IMR-90 (cell line): ENCODE results near the gene TBC1D22A. TPM values are rescaled to one million over a fixed set of nuclear protein-coding genes. Genes with fewer than 3 reads are reported as not detected.

Source experiments
- ATAC-seq: fragments of 200-7000 bp; cut with Tn5 transposase; 2 replicates; pipeline ENCODE4 v1.9.1; 2020; ENCODE audit warnings: low read depth, mild to moderate bottlenecking, moderate library complexity
- BruUV-seq: library from RNA; stranded (reverse); fragments of 400-500 nt; replicated peaks from 2 replicates; lab custom pipeline; 2021; lab: Mats Ljungman, UMichigan
- CTCF ChIA-PET: fragments of 300-600 bp; formaldehyde crosslinking; extraction: SDS; loops from one replicate; lab custom pipeline; 2021; ENCODE audit warnings: antibody characterized with exemption; lab: Yijun Ruan, JAX
- POLR2A ChIA-PET: fragments of 300-600 bp; sonication (Branson Sonifier 250); formaldehyde crosslinking; loops from one replicate; lab custom pipeline; 2022; ENCODE audit warnings: antibody characterized with exemption; ENCODE audit not compliant: unreplicated experiment; lab: Charles Lee
- DNase-seq: peaks from one replicate; pipeline ENCODE4 v3.0.0; 2013
- H2AFZ ChIP-seq: replicated peaks from 2 replicates; pipeline ENCODE3; 2013; ENCODE audit warnings: low read length, mild to moderate bottlenecking; ENCODE audit not compliant: poor library complexity
- H2AK5ac ChIP-seq: 2 replicates; pipeline ENCODE4 v1.6.1; 2013; ENCODE audit warnings: low read depth, low read length, inconsistent platforms
- H2AK9ac ChIP-seq: replicated peaks from 2 replicates; pipeline ENCODE3; 2013; ENCODE audit warnings: mild to moderate bottlenecking, low read depth, low read length, moderate library complexity; ENCODE audit not compliant: poor library complexity
- H2BK120ac ChIP-seq: 2 replicates; pipeline ENCODE4 v1.6.1; 2013; ENCODE audit warnings: low read depth, low read length, inconsistent platforms
- H2BK15ac ChIP-seq: 3 replicates; pipeline ENCODE4 v1.6.1; 2013; ENCODE audit warnings: low read depth, low read length, inconsistent platforms
- H2BK20ac ChIP-seq: 2 replicates; pipeline ENCODE4 v1.6.1; 2013; ENCODE audit warnings: low read depth, mild to moderate bottlenecking, inconsistent platforms, low read length, moderate library complexity
- H2BK5ac ChIP-seq: 2 replicates; pipeline ENCODE4 v1.6.1; 2013; ENCODE audit warnings: mild to moderate bottlenecking, low read depth, low read length, inconsistent platforms; ENCODE audit not compliant: poor library complexity, severe bottlenecking
- H3K14ac ChIP-seq: replicated peaks from 2 replicates; pipeline ENCODE4 v1.6.1; 2013; ENCODE audit warnings: low read depth, low read length, inconsistent platforms
- H3K18ac ChIP-seq: 2 replicates; pipeline ENCODE4 v1.6.1; 2013; ENCODE audit warnings: low read depth, low read length, control low read depth
- H3K23ac ChIP-seq: 2 replicates; pipeline ENCODE4 v1.6.1; 2013; ENCODE audit warnings: low read depth, low read length, inconsistent platforms
- H3K27ac ChIP-seq: 2 replicates; pipeline ENCODE4 v1.5.1; 2013; ENCODE audit warnings: mild to moderate bottlenecking, control low read depth, low read length; ENCODE audit not compliant: insufficient read depth
- H3K27me3 ChIP-seq: 2 replicates; pipeline ENCODE4 v1.6.1; 2013; ENCODE audit warnings: low read length; ENCODE audit not compliant: control insufficient read depth, insufficient read depth
- H3K36me3 ChIP-seq: 2 replicates; pipeline ENCODE4 v1.6.1; 2013; ENCODE audit warnings: low read length, mixed read lengths; ENCODE audit not compliant: control insufficient read depth, insufficient read depth
- H3K4ac ChIP-seq: 2 replicates; pipeline ENCODE4 v1.6.1; 2013; ENCODE audit warnings: low read depth, low read length, inconsistent platforms
- H3K4me1 ChIP-seq: 2 replicates; pipeline ENCODE4 v1.6.1; 2013; ENCODE audit warnings: low read length, mixed read lengths; ENCODE audit not compliant: control insufficient read depth, insufficient read depth
- H3K4me2 ChIP-seq: 2 replicates; pipeline ENCODE4 v1.6.1; 2013; ENCODE audit warnings: low read depth, mild to moderate bottlenecking, control low read depth, low read length, moderate library complexity
- H3K4me3 ChIP-seq: 2 replicates; pipeline ENCODE4 v1.5.1; 2013; ENCODE audit warnings: low read depth, mild to moderate bottlenecking, control low read depth, low read length, moderate library complexity; ENCODE audit not compliant: insufficient read depth
- H3K56ac ChIP-seq: 2 replicates; pipeline ENCODE4 v1.6.1; 2013; ENCODE audit warnings: low read length, inconsistent platforms; ENCODE audit not compliant: insufficient read depth; ENCODE audit errors: extremely low read depth
- H3K79me1 ChIP-seq, 2 experiments: 2 replicates each; pipeline ENCODE4 v1.6.1; 2013; ENCODE audit warnings: low read length in 2 of 2, inconsistent platforms in 1 of 2, low read depth in 1 of 2
- H3K9ac ChIP-seq: 2 replicates; pipeline ENCODE4 v1.6.1; 2013; ENCODE audit warnings: low read depth, low read length, control low read depth
- H3K9me1 ChIP-seq: 2 replicates; pipeline ENCODE4 v1.6.1; 2013; ENCODE audit warnings: low read length, inconsistent platforms; ENCODE audit not compliant: insufficient read depth
- H3K9me3 ChIP-seq: 2 replicates; pipeline ENCODE4 v1.6.1; 2013; ENCODE audit warnings: low read length; ENCODE audit not compliant: control insufficient read depth, insufficient read depth
- H4K20me1 ChIP-seq: 2 replicates; pipeline ENCODE4 v1.6.1; 2013; ENCODE audit warnings: low read length, inconsistent platforms; ENCODE audit not compliant: insufficient read depth
- H4K5ac ChIP-seq: 2 replicates; pipeline ENCODE4 v1.6.1; 2013; ENCODE audit warnings: mild to moderate bottlenecking, low read depth, low read length, control low read depth
- H4K8ac ChIP-seq, 2 experiments: 2 replicates each; pipeline ENCODE4 v1.6.1; 2013; ENCODE audit warnings: low read depth in 2 of 2, low read length in 2 of 2, control low read depth in 1 of 2, inconsistent platforms in 1 of 2
- H4K91ac ChIP-seq: 2 replicates; pipeline ENCODE4 v1.6.1; 2013; ENCODE audit warnings: low read depth, low read length, inconsistent platforms; ENCODE audit not compliant: insufficient read depth
- BHLHE40 ChIP-seq: fragments of 150-350 bp; IDR thresholded peaks from 2 replicates; pipeline ENCODE4 v1.6.1; 2016; ENCODE audit warnings: mild to moderate bottlenecking, low read depth, low read length
- CHD1 ChIP-seq: IDR thresholded peaks from 2 replicates; pipeline ENCODE4 v1.6.1; 2012; ENCODE audit warnings: low read depth, low read length, improper control_type of control experiment
- FOS ChIP-seq: fragments of 150-350 bp; IDR thresholded peaks from 2 replicates; pipeline ENCODE4 v1.6.1; 2016; ENCODE audit warnings: low read depth, low read length
- MAFK ChIP-seq: IDR thresholded peaks from 2 replicates; pipeline ENCODE4 v1.6.1; 2012; ENCODE audit warnings: low read depth, low read length, improper control_type of control experiment
- MXI1 ChIP-seq: IDR thresholded peaks from 2 replicates; pipeline ENCODE4 v1.6.1; 2012; ENCODE audit warnings: low read depth, mild to moderate bottlenecking, low read length, moderate library complexity, borderline replicate concordance
- NFE2L2 ChIP-seq: fragments of 150-350 bp; IDR thresholded peaks from 2 replicates; pipeline ENCODE4 v1.6.1; 2016; ENCODE audit warnings: low read depth, mild to moderate bottlenecking, low read length
- POLR2A ChIP-seq: IDR thresholded peaks from 2 replicates; pipeline ENCODE4 v1.6.1; 2012; ENCODE audit warnings: mild to moderate bottlenecking, low read depth, low read length
- RAD21 ChIP-seq: IDR thresholded peaks from 2 replicates; pipeline ENCODE4 v1.6.1; 2012; ENCODE audit warnings: low read length, improper control_type of control experiment
- RCOR1 ChIP-seq: IDR thresholded peaks from 2 replicates; pipeline ENCODE4 v1.6.1; 2012; ENCODE audit warnings: mild to moderate bottlenecking, low read length, improper control_type of control experiment; ENCODE audit not compliant: insufficient replicate concordance
- RFX5 ChIP-seq: IDR thresholded peaks from 2 replicates; pipeline ENCODE4 v1.8.0; 2012; ENCODE audit warnings: low read depth, mild to moderate bottlenecking, low read length, moderate library complexity
- SMC3 ChIP-seq: fragments of 150-350 bp; IDR thresholded peaks from 2 replicates; pipeline ENCODE4 v1.6.1; 2016; ENCODE audit warnings: low read depth, mild to moderate bottlenecking, antibody characterized with exemption, low read length, moderate library complexity
- WGBS, 2 experiments: methylation state at CpG; one replicate each; pipeline versions ENCODE4 v1.1.5 to v1.1.7; 2013; ENCODE audit warnings: missing lambda C conversion rate in 2 of 2; ENCODE audit not compliant: insufficient read length in 1 of 2; ENCODE audit errors: extremely low coverage in 2 of 2; 5-methylcytosine and 5-hydroxymethylcytosine counted together
- dilution Hi-C: fragments of 300-500 bp; cut with HindIII; formaldehyde crosslinking; loops from one replicate; pipeline ENCODE4 v1.14.3; 2018; ENCODE audit warnings: low sequenced_read_pairs; ENCODE audit not compliant: unreplicated experiment
- in situ Hi-C: fragments of 300-500 bp; cut with MboI; formaldehyde crosslinking; loops from 3 replicates; pipeline ENCODE4 v1.14.3; 2019; ENCODE audit warnings: low sequenced_read_pairs, inconsistent platforms, mixed read lengths
- intact Hi-C: fragments of 100-400 bp; cut with micrococcal nuclease; formaldehyde crosslinking; loops from 2 replicates; pipeline ENCODE4 v1.10.0; 2022
- polyA plus RNA-seq, 3 experiments: library from polyadenylated mRNA; depleted of rRNA; stranded (reverse); fragments of >200 nt; gene quantifications; 2 replicates each; pipeline ENCODE4 v1.2.3, GENCODE V29; 2012; ENCODE audit warnings: low replicate concordance in 1 of 3
- total RNA-seq: library from RNA; depleted of rRNA; stranded (reverse); fragments of >200 nt; gene quantifications from 2 replicates; pipeline ENCODE4 v1.2.3, GENCODE V29; 2012
- TF ChIP-seq, protein P1 (sequence below): fragments of 150-350 bp; IDR thresholded peaks from 2 replicates; pipeline ENCODE4 v1.6.1; 2017; ENCODE audit warnings: mild to moderate bottlenecking, antibody characterized with exemption, low read length, low read depth
- TF ChIP-seq, protein P2 (sequence below): fragments of 150-350 bp; IDR thresholded peaks from 2 replicates; pipeline ENCODE4 v1.6.1; 2016; ENCODE audit warnings: low read depth, mild to moderate bottlenecking, low read length, moderate library complexity, borderline replicate concordance
- TF ChIP-seq, protein P3 (sequence below): conservative IDR thresholded peaks from 2 replicates; pipeline ENCODE4 v1.5.1; 2012; ENCODE audit warnings: mild to moderate bottlenecking, low read depth, low read length, improper control_type of control experiment

Gene TBC1D22A
- total and polyA plus RNA-seq, 2 of the 4 experiments (the other 2 are of a cell fraction) = 9.0 to 16.7 TPM

DNA sequence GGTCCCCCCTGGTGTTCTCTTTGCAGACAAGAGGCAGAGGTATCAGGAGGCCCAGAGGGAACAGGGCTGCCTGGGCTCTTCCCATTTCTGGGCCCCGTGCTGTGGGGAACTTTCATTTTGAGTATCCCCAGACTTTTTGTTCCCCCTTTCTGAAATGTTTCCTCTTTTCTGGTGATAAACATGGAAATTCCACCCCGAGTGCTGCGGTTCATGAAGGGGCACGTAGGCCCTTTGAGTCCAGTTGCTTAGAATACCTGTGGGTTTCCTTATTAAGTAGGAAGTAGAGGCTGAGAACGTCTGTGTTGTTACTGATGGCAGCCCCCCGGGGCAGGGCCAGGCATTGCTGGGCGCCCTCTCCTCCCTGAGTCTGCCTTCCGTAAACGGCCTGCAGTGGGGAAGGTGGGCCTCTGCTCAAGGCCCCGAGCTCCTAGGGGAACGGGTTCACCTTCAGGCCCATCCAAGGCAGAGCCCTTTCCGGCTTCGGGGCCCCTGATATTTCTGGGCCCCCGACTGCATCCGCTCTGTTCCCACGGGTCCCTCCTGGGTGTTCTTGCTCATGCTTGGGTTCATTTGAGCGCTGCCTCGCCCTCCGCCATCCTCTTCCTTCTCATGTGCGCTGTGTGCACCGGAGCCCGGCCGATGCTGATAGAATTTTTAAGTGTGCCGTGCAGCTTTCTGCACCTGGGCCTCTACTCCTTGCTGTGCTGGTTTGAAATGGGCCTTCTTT, 12.0 kb downstream of the TBC1D22A start:
- WGBS, 2 experiments = 88% methylated on average over 9 of the region's 24 CpGs; no CpG with 5 or more reads in 1 of the 2 experiments

More for the DNA sequence above, 12.0 kb downstream of the TBC1D22A start:
- BruUV-seq = no TSS peak
- TF ChIP-seq, protein P1, sequence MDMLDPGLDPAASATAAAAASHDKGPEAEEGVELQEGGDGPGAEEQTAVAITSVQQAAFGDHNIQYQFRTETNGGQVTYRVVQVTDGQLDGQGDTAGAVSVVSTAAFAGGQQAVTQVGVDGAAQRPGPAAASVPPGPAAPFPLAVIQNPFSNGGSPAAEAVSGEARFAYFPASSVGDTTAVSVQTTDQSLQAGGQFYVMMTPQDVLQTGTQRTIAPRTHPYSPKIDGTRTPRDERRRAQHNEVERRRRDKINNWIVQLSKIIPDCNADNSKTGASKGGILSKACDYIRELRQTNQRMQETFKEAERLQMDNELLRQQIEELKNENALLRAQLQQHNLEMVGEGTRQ = no peak
- TF ChIP-seq MXI1 (no peak), CHD1 (no peak), FOS (no peak), BHLHE40 (no peak), RFX5 (no peak), POLR2A (no peak), RCOR1 (no peak), RAD21 (no peak), SMC3 (no peak), MAFK (no peak), NFE2L2 (no peak)
- TF ChIP-seq, protein P2, sequence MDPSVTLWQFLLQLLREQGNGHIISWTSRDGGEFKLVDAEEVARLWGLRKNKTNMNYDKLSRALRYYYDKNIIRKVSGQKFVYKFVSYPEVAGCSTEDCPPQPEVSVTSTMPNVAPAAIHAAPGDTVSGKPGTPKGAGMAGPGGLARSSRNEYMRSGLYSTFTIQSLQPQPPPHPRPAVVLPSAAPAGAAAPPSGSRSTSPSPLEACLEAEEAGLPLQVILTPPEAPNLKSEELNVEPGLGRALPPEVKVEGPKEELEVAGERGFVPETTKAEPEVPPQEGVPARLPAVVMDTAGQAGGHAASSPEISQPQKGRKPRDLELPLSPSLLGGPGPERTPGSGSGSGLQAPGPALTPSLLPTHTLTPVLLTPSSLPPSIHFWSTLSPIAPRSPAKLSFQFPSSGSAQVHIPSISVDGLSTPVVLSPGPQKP = no peak
- TF ChIP-seq, protein P3, sequence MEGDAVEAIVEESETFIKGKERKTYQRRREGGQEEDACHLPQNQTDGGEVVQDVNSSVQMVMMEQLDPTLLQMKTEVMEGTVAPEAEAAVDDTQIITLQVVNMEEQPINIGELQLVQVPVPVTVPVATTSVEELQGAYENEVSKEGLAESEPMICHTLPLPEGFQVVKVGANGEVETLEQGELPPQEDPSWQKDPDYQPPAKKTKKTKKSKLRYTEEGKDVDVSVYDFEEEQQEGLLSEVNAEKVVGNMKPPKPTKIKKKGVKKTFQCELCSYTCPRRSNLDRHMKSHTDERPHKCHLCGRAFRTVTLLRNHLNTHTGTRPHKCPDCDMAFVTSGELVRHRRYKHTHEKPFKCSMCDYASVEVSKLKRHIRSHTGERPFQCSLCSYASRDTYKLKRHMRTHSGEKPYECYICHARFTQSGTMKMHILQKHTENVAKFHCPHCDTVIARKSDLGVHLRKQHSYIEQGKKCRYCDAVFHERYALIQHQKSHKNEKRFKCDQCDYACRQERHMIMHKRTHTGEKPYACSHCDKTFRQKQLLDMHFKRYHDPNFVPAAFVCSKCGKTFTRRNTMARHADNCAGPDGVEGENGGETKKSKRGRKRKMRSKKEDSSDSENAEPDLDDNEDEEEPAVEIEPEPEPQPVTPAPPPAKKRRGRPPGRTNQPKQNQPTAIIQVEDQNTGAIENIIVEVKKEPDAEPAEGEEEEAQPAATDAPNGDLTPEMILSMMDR = no peak
- Histone ChIP-seq H4K91ac (0 out of 2 replicates have a peak overlapping the region, but pooled peaks have one; percentile 1), H3K4me1 (peaks cover 14% of the 10 kb centered on the region), H4K5ac (no peak overlapping the region), H3K36me3 (no peaks in the 10 kb centered on the region; the same call in 1 of the 2 replicates), H3K4me3 (no peak overlapping the region), H2AK9ac (no peak overlapping the region), H3K9ac (no peak overlapping the region), H2AFZ (peak overlapping the region; percentile 74), H4K20me1 (peaks cover 52% of the 10 kb centered on the region), H3K79me1 (peaks cover 32 to 79% of the 10 kb centered on the region in 2 experiments), H3K14ac (no peak overlapping the region), H4K8ac (peak overlapping the region in 1 of 2 experiments; percentile 45; a peak in 1 of 4 replicates), H3K4me2 (peak overlapping the region; percentile 36; the same call in 1 of the 2 replicates), H2BK20ac (no peak overlapping the region), H3K9me1 (peaks cover 30% of the 10 kb centered on the region), H3K4ac (peak overlapping the region; percentile 33; the same call in 1 of the 2 replicates), H3K9me3 (no peaks in the 10 kb centered on the region), H2AK5ac (no peak overlapping the region), H3K23ac (no peak overlapping the region), H2BK15ac (no peak overlapping the region), H3K27ac (peak overlapping the region; percentile 53), H2BK120ac (no peak overlapping the region), H3K56ac (no peak overlapping the region), H3K27me3 (no peaks in the 10 kb centered on the region), H3K18ac (no peak overlapping the region), H2BK5ac (peak overlapping the region; percentile 63)
- no peak for ATAC-seq
- CTCF ChIA-PET = interaction anchor here (0.9 to 1.6 kb wide), 2 partner anchors 16 to 29 kb away, joined by 3 to 4 read pairs; no protein-coding TSS in a partner anchor
- in situ Hi-C loops (no loop called here), dilution Hi-C loops (no loop called here), intact Hi-C loops (no loop called here)
- no peak for DNase-seq
- POLR2A ChIA-PET = interaction anchor here (0.9 kb wide), 1 partner anchor 12 kb away, joined by 3 read pairs; the partner anchor contains the start of gene TBC1D22A
